Right forelimb (tissue), 1 donor: ENCODE data around the gene IFT52.
A peak's percentile ranks its signal among the peaks of the same experiment; 100 is the strongest.

Experiments
- DNase-seq: peaks from one replicate; pipeline ENCODE4 v3.0.0-alpha.2; 2018

The IFT52 gene, protein sequence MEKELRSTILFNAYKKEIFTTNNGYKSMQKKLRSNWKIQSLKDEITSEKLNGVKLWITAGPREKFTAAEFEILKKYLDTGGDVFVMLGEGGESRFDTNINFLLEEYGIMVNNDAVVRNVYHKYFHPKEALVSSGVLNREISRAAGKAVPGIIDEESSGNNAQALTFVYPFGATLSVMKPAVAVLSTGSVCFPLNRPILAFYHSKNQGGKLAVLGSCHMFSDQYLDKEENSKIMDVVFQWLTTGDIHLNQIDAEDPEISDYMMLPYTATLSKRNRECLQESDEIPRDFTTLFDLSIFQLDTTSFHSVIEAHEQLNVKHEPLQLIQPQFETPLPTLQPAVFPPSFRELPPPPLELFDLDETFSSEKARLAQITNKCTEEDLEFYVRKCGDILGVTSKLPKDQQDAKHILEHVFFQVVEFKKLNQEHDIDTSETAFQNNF

GRCh38 chr20:43590392-43591303 is at the start of gene IFT52:
Gene IFT52 (plus strand): TSS chr20:43590937. CDS start chr20:43594699, 3,762 bp downstream.
- peak; percentile 95 for DNase-seq

DNA sequence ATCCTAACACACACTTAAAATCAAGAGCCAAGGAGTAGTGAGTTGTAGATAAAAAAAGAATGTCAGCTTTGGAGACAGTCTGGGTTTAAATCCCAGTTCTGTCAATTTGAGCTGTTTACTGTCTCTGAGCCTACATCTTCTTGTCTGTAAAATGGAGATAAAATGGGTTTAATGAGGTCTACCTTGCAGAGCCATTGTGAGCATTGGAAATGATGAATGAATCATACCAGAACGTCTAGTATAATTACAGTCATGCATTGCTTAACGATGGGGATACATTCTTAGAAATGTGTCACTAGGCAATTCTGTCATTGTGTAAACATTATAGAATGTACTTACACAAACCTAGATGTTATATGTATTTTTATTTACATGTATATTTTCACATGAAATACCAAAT is 49.5 kb upstream of the IFT52 start:
- no peak for DNase-seq

GRCh38 chr20:43542161-43542560 is 48.6 kb upstream of the IFT52 start:
- no peak for DNase-seq

- no peak for DNase-seq
Observed at GRCh38 chr20:43542674-43543073, 48.1 kb upstream of the IFT52 start.

DNA sequence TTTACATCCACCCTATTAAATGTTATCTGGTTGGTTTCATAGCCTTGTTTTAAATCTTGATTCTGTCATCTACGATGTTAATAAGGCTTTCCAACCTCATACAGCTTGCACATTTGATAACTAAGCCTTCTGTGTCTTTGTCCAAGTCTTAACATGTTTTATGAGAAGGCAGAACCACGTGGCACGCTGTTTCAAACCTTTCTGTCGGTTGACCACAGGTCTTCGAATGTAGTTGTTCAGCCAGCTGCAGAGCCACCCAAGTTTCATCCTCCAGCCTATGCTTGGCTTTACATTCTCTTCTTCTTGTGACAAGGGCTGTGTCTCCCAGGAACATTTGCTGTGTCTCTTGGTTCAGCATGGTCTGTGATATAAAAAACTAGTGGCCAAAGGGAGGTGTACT is 47.6 kb upstream of the IFT52 start:
- no peak for DNase-seq

DNA sequence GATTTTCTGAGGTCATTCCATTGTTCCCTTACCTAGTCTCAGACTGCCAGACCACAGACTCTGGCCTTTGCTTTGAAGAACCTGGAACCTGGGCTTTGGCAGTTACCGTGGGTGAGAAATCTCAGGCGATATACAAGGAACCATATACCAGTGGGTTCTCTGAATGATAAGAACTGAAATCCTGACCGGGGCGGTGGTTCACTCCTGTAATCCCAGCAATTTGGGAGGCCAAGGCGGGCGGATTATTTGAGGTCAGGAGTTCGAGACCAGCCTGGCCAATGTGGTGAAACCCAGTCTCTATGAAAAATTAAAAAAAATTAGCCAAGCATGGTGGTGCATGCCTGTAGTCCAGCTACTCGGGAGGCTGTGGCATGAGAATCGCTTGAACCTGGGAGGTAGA is 46.2 kb upstream of the IFT52 start:
- no peak for DNase-seq

DNA sequence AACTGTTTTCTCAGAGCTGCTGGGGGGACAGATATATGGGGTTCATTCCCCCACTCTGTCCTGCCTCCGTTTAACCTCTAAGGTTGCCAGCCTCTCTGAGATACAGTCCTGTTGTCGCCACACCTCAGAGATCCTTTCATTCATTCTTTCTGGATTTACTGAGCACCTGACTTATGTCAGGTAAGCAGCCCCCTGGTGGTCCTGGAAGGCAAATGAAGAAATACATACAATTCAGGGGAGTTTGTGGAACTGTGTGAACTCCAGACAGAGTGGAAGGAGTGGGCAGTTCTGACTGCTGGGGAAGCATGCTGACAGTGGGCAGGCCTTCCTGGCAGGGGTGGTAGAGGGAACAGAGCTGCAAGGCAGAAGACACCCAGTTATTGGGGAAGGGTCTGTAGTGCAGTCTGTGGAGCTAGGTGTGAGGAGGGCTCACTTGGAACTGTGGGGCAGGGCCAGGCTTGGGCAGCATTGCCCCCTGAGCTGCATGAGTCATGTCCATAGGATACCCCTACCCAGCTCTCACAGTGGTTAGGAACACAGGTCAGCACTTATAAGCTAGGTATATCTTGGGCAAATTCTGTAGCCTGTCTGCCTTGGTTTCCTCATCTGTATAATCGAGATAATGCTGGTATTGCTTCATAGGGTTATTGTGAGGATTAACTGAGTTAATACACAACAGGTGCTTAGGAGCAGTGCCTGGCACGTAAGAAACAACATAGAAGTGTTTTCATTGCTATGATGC is 44.7 kb upstream of the IFT52 start:
- DNase-seq: no peak

- DNase-seq: no peak
Observed at GRCh38 chr20:43548273-43548880, 42.4 kb upstream of the IFT52 start.

GRCh38 chr20:43549416-43550065 is 41.2 kb upstream of the IFT52 start:
- DNase-seq: no peak

GRCh38 chr20:43550456-43550855 is 40.3 kb upstream of the IFT52 start:
- DNase-seq: no peak

GRCh38 chr20:43554369-43554768 is 36.4 kb upstream of the IFT52 start:
- no peak for DNase-seq

GRCh38 chr20:43558412-43559146 is 32.2 kb upstream of the IFT52 start, which contains the start of gene SGK2:
Gene SGK2 (plus strand): TSS chr20:43559027. CDS start chr20:43566496, 7,469 bp downstream.
- no peak for DNase-seq

GRCh38 chr20:43559147-43559987 is 31.4 kb upstream of the IFT52 start:
- no peak for DNase-seq

GRCh38 chr20:43560974-43561373 is 29.8 kb upstream of the IFT52 start:
- no peak for DNase-seq

- DNase-seq: no peak
Observed at GRCh38 chr20:43563429-43563828, 27.3 kb upstream of the IFT52 start.

DNA sequence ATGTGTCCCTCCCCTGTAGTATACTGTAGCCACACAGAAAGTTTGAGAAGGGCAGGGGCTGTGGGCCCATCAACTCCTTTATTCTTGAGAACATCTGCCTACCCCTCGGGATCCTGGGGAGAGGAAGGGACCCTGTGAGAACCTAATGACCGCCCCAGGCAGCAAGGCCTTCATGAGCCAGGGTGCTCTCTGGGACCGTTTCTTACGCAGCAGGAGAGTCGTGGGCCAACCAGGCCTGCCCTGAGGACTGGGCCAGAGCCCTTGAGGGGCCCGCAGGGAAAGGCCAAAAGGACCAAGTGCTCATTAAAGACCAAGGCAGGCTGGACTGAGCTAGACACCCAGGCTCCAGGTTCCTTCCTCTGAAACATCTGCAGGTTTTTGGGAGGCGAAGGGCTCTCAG is 26.7 kb upstream of the IFT52 start:
- DNase-seq: no peak

- no peak for DNase-seq
Observed at GRCh38 chr20:43564455-43564854, 26.3 kb upstream of the IFT52 start.

GRCh38 chr20:43564993-43565757 is 25.6 kb upstream of the IFT52 start:
- DNase-seq: no peak

- no peak for DNase-seq
Observed at GRCh38 chr20:43565758-43566104, 25.0 kb upstream of the IFT52 start.

DNA sequence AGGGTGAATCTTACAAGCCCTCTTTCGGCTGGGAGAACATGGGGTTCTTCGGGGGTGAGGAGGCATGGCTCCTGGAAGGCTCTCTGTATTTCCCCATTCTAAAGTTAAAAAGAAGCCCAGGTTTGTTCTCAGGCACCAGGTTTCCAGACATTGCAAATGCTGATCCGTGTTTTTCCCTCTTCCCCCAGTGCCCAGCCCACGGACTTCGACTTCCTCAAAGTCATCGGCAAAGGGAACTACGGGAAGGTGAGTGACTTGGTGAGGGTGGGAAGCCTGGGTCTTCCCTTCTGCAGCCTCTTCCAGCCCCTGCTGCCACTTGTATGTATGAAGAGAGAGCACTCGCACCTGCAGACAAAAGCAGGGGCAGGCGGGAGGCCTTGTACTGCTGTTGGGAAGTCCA is 23.3 kb upstream of the IFT52 start:
- DNase-seq: no peak
